Lower lobe of right lung (tissue), 2 donors: ENCODE measurements around the gene LMTK3. TPM values are rescaled to one million over a fixed set of nuclear protein-coding genes. Genes with fewer than 3 reads are reported as not detected.

Experiments used
- ATAC-seq, 2 donors: fragments of 200-7000 bp; cut with Tn5 transposase; one replicate each; pipeline ENCODE4 v1.9.1; 2020 to 2022; ENCODE audit warnings: mild to moderate bottlenecking in 2 of 2, moderate library complexity in 2 of 2
- DNase-seq: peaks from one replicate; pipeline ENCODE4 v3.0.0-alpha.2; 2020
- H3K27ac ChIP-seq: fragments of 200-600 bp; one replicate; pipeline ENCODE4 v1.8.0; 2022
- H3K27me3 ChIP-seq: fragments of 200-600 bp; one replicate; pipeline ENCODE4 v1.8.0; 2022; ENCODE audit warnings: low read depth
- H3K36me3 ChIP-seq: fragments of 200-600 bp; one replicate; pipeline ENCODE4 v1.8.0; 2022; ENCODE audit warnings: mild to moderate bottlenecking
- H3K4me1 ChIP-seq: fragments of 200-600 bp; one replicate; pipeline ENCODE4 v1.8.0; 2022
- H3K4me3 ChIP-seq: fragments of 200-600 bp; one replicate; pipeline ENCODE4 v1.8.0; 2022; ENCODE audit warnings: mild to moderate bottlenecking
- H3K9me3 ChIP-seq: fragments of 200-600 bp; one replicate; pipeline ENCODE4 v1.8.0; 2022
- CTCF ChIP-seq: fragments of 200-600 bp; IDR thresholded peaks from one replicate; pipeline ENCODE4 v1.8.0; 2022; ENCODE audit warnings: antibody characterized with exemption, mild to moderate bottlenecking
- intact Hi-C: fragments of 100-400 bp; cut with DNase I; formaldehyde crosslinking; loops from one replicate; pipeline ENCODE4 v1.11.0; 2022
- total RNA-seq: library from RNA; stranded (reverse); fragmentation: NEBNext Ultra II Directional; extraction: Animal tissue kit (Norgen Biotek cat#: 25700); gene quantifications from one replicate; pipeline ENCODE4 v1.2.1, GENCODE V29; 2021
- donor health status: DM: no; HTN: yes; CAD: no; lungs with severe emphysema.

LMTK3 gene
- total RNA-seq, 1 donor from 2014 or later, result 7.1 TPM

DNA sequence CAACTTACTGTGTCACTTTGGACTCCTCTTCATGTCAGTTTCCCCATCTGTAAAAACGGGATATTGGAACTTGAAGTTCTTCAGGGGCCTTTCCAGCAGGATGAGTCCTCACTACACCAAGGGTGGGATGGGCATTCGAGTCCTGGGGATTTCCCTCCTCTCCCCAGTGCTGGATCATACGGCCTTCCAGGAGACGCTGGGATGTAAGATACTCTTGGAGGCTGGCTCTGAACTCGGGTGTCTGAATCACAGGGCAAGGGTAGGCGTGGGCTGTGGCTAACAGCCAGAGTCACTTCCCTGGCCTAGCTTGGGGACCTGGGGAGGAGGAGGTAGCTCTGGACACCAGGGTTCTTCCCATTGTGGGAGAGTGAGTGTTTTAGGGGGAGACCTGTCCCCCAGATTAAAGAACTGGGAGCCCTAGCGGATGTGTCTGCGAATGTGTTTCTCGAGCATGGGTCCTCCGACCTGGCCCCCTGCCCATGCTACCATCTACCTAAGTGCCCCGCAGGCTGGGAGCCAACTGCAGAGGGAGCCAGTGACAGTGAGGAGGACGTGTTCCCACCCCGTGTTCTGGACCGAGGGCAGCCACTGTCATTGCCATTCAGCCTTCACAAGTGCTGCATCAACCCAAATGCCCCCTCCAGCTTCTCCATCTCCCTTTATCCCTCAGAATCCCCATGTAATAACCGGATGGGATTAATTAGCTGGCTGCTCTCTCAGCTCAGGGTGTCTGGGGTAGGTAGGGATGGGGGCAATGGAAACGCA is 44.9 kb downstream of the LMTK3 start:
- Histone ChIP-seq H3K27me3 (no peaks in the 10 kb centered on the region), H3K4me1 (peaks cover 21% of the 10 kb centered on the region), H3K27ac (no peak overlapping the region), H3K4me3 (no peak overlapping the region), H3K36me3 (peaks cover 17% of the 10 kb centered on the region), H3K9me3 (no peaks in the 10 kb centered on the region)
- no peak for ATAC-seq
- DNase-seq, result no peak
- intact Hi-C loops, result no loop called here
- TF ChIP-seq CTCF, result no peak

- Histone ChIP-seq H3K4me1 (peaks cover 11% of the 10 kb centered on the region), H3K27me3 (no peaks in the 10 kb centered on the region), H3K9me3 (no peaks in the 10 kb centered on the region), H3K36me3 (peaks cover 2% of the 10 kb centered on the region), H3K4me3 (no peak overlapping the region), H3K27ac (no peak overlapping the region)
- DNase-seq (no peak), ATAC-seq (no peak)
- no peak for TF ChIP-seq CTCF
- intact Hi-C loops, result no loop called here
These were observed 46.4 kb downstream of the LMTK3 start for GRCh38 chr19:48465215-48465614.

GRCh38 chr19:48461982-48462655 is 49.5 kb downstream of the LMTK3 start:
- ATAC-seq (peak; percentile 8 to 27), DNase-seq (no peak)
- Histone ChIP-seq H3K27me3 (no peaks in the 10 kb centered on the region), H3K27ac (no peak overlapping the region), H3K4me1 (no peaks in the 10 kb centered on the region), H3K36me3 (peaks cover 4% of the 10 kb centered on the region), H3K4me3 (no peak overlapping the region), H3K9me3 (no peaks in the 10 kb centered on the region)
- intact Hi-C loops, result no loop called here
- TF ChIP-seq CTCF, result no peak

- H3K4me1 ChIP-seq, result no peaks in the 10 kb centered on the region
- no peak for TF ChIP-seq CTCF
- no peaks in the 10 kb centered on the region for H3K27me3 ChIP-seq
- H3K9me3 ChIP-seq, result no peaks in the 10 kb centered on the region
- DNase-seq, result no peak
- ATAC-seq, result peak; percentile 19 to 29
- no peak overlapping the region for H3K27ac ChIP-seq
- H3K4me3 ChIP-seq, result no peak overlapping the region
- intact Hi-C loops, result no loop called here
- H3K36me3 ChIP-seq, result peaks cover 9% of the 10 kb centered on the region
These were observed 50.0 kb downstream of the LMTK3 start for GRCh38 chr19:48461651-48461981.

DNA sequence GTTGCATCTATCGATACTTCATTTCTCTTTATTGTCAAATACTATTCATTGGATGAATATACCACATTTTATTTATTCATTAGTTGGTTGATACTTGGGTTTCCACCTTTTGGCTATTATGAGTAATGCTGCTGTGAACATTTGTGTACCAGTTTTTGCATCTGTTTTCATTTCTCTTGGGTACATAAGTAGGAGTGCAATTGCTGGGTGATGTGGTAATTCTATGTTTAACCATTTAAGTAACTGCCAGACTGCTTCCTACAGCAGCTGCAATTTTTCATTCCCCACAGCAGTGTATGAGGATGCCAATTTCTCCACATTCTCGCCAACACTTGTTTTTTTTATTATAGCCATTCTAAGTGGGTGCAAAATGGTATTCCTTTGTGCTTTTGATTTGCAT is 53.6 kb downstream of the LMTK3 start:
- no peak for TF ChIP-seq CTCF
- peaks cover 39% of the 10 kb centered on the region for H3K36me3 ChIP-seq
- ATAC-seq (no peak), DNase-seq (no peak)
- H3K27ac ChIP-seq, result no peak overlapping the region
- no peaks in the 10 kb centered on the region for H3K27me3 ChIP-seq
- H3K4me1 ChIP-seq, result no peaks in the 10 kb centered on the region
- no peak overlapping the region for H3K4me3 ChIP-seq
- no peaks in the 10 kb centered on the region for H3K9me3 ChIP-seq
- intact Hi-C loops, result no loop called here
